SJCRH30 (cell line): ENCODE results near the gene KCNJ9. TPM values are rescaled to one million over a fixed set of nuclear protein-coding genes. Genes with fewer than 3 reads are reported as not detected.

ENCODE experiments used
- DNase-seq, 2 experiments: peaks; one replicate each; pipeline ENCODE4 v3.0.0-alpha.2; 2015 to 2020
- H3K27ac ChIP-seq: fragments of 250-450 bp; sonication (Bioruptor Pico); 2 replicates; pipeline ENCODE4 v1.5.1; 2020; ENCODE audit warnings: mild to moderate bottlenecking, moderate library complexity
- H3K27me3 ChIP-seq: fragments of 250-450 bp; sonication (Bioruptor Pico); 2 replicates; pipeline ENCODE4 v1.5.1; 2020; ENCODE audit warnings: mild to moderate bottlenecking, moderate library complexity
- H3K36me3 ChIP-seq: fragments of 250-450 bp; sonication (Bioruptor Pico); 2 replicates; pipeline ENCODE4 v1.5.1; 2020; ENCODE audit warnings: mild to moderate bottlenecking, moderate library complexity
- H3K4me1 ChIP-seq: fragments of 250-450 bp; sonication (Bioruptor Pico); 2 replicates; pipeline ENCODE4 v1.5.1; 2020; ENCODE audit warnings: mild to moderate bottlenecking, moderate library complexity
- H3K4me3 ChIP-seq: fragments of 250-450 bp; sonication (Bioruptor Pico); 2 replicates; pipeline ENCODE4 v1.5.1; 2020; ENCODE audit warnings: mild to moderate bottlenecking, moderate library complexity
- H3K9me3 ChIP-seq: fragments of 250-450 bp; sonication (Bioruptor Pico); replicated peaks from 2 replicates; pipeline ENCODE4 v1.5.1; 2020; ENCODE audit warnings: mild to moderate bottlenecking, moderate library complexity
- total RNA-seq: library from RNA; depleted of rRNA; stranded (reverse); fragments of >200 nt; shearing (Covaris generic); gene quantifications from 2 replicates; pipeline ENCODE4 v1.2.3, GENCODE V29; 2014

Gene KCNJ9
- total RNA-seq, 1 experiment from 2014 or later = not detected

GRCh38 chr1:160127865-160128523 is 46.7 kb downstream of the KCNJ9 start:
- H3K27me3 ChIP-seq = no peaks in the 10 kb centered on the region
- H3K4me3 ChIP-seq = no peak overlapping the region
- DNase-seq = no peak
- no peaks in the 10 kb centered on the region for H3K9me3 ChIP-seq
- H3K36me3 ChIP-seq = peaks cover 73% of the 10 kb centered on the region
- peaks cover 30% of the 10 kb centered on the region for H3K4me1 ChIP-seq
- no peak overlapping the region for H3K27ac ChIP-seq

- peaks cover 79% of the 10 kb centered on the region for H3K36me3 ChIP-seq
- H3K27ac ChIP-seq = no peak overlapping the region
- peaks cover 27% of the 10 kb centered on the region for H3K4me1 ChIP-seq
- no peaks in the 10 kb centered on the region for H3K27me3 ChIP-seq
- DNase-seq = no peak
- no peaks in the 10 kb centered on the region for H3K9me3 ChIP-seq
- no peak overlapping the region for H3K4me3 ChIP-seq
Observed at GRCh38 chr1:160128636-160129035, 47.3 kb downstream of the KCNJ9 start.

- H3K9me3 ChIP-seq = no peaks in the 10 kb centered on the region
- H3K36me3 ChIP-seq = peaks cover 82% of the 10 kb centered on the region
- no peaks in the 10 kb centered on the region for H3K27me3 ChIP-seq
- no peak for DNase-seq
- H3K4me3 ChIP-seq = no peak overlapping the region
- no peak overlapping the region for H3K27ac ChIP-seq
- peaks cover 23% of the 10 kb centered on the region for H3K4me1 ChIP-seq
Observed at GRCh38 chr1:160129046-160129445, 47.7 kb downstream of the KCNJ9 start.

- H3K36me3 ChIP-seq = peaks cover 87% of the 10 kb centered on the region
Observed at GRCh38 chr1:160129558-160129957, 48.2 kb downstream of the KCNJ9 start.

GRCh38 chr1:160129966-160130365 is 48.6 kb downstream of the KCNJ9 start:
- no peak for DNase-seq
- Histone ChIP-seq H3K9me3 (no peaks in the 10 kb centered on the region), H3K4me1 (peaks cover 13% of the 10 kb centered on the region), H3K27me3 (no peaks in the 10 kb centered on the region), H3K27ac (no peak overlapping the region), H3K36me3 (peaks cover 91% of the 10 kb centered on the region), H3K4me3 (no peak overlapping the region)

More at GRCh38 chr1:160129558-160129957, 48.2 kb downstream of the KCNJ9 start:
- DNase-seq = no peak
- no peaks in the 10 kb centered on the region for H3K9me3 ChIP-seq
- H3K27ac ChIP-seq = no peak overlapping the region
- H3K4me1 ChIP-seq = peaks cover 18% of the 10 kb centered on the region
- H3K27me3 ChIP-seq = no peaks in the 10 kb centered on the region
- no peak overlapping the region for H3K4me3 ChIP-seq

- DNase-seq = no peak
- no peak overlapping the region for H3K27ac ChIP-seq
- no peaks in the 10 kb centered on the region for H3K27me3 ChIP-seq
- no peak overlapping the region for H3K4me3 ChIP-seq
- H3K9me3 ChIP-seq = no peaks in the 10 kb centered on the region
- H3K4me1 ChIP-seq = peaks cover 8% of the 10 kb centered on the region
- peaks cover 88% of the 10 kb centered on the region for H3K36me3 ChIP-seq
Observed at GRCh38 chr1:160130486-160130885, 49.1 kb downstream of the KCNJ9 start.

GRCh38 chr1:160130939-160131338 is 49.6 kb downstream of the KCNJ9 start:
- DNase-seq = no peak
- H3K27ac ChIP-seq = no peak overlapping the region
- H3K4me1 ChIP-seq = peaks cover 4% of the 10 kb centered on the region
- no peaks in the 10 kb centered on the region for H3K27me3 ChIP-seq
- H3K9me3 ChIP-seq = no peaks in the 10 kb centered on the region
- no peak overlapping the region for H3K4me3 ChIP-seq
- H3K36me3 ChIP-seq = peaks cover 88% of the 10 kb centered on the region

- DNase-seq = no peak
- no peaks in the 10 kb centered on the region for H3K9me3 ChIP-seq
- H3K27me3 ChIP-seq = no peaks in the 10 kb centered on the region
- H3K27ac ChIP-seq = no peak overlapping the region
- no peaks in the 10 kb centered on the region for H3K4me1 ChIP-seq
- H3K36me3 ChIP-seq = peaks cover 88% of the 10 kb centered on the region
- no peak overlapping the region for H3K4me3 ChIP-seq
Observed at GRCh38 chr1:160131803-160132565, 50.6 kb downstream of the KCNJ9 start.

GRCh38 chr1:160133990-160134770 is 52.8 kb downstream of the KCNJ9 start:
- H3K36me3 ChIP-seq = peaks cover 83% of the 10 kb centered on the region
- no peaks in the 10 kb centered on the region for H3K27me3 ChIP-seq
- H3K9me3 ChIP-seq = no peaks in the 10 kb centered on the region
- H3K4me3 ChIP-seq = no peak overlapping the region
- no peaks in the 10 kb centered on the region for H3K4me1 ChIP-seq
- no peak for DNase-seq
- no peak overlapping the region for H3K27ac ChIP-seq

- Histone ChIP-seq H3K27me3 (no peaks in the 10 kb centered on the region), H3K27ac (no peak overlapping the region), H3K36me3 (peaks cover 83% of the 10 kb centered on the region), H3K4me3 (no peak overlapping the region), H3K9me3 (no peaks in the 10 kb centered on the region), H3K4me1 (no peaks in the 10 kb centered on the region)
- DNase-seq = no peak
Observed at GRCh38 chr1:160134791-160135572, 53.6 kb downstream of the KCNJ9 start.

GRCh38 chr1:160136121-160136925 is 55.0 kb downstream of the KCNJ9 start:
- no peaks in the 10 kb centered on the region for H3K27me3 ChIP-seq
- peaks cover 80% of the 10 kb centered on the region for H3K36me3 ChIP-seq
- H3K27ac ChIP-seq = no peak overlapping the region
- no peak for DNase-seq
- no peak overlapping the region for H3K4me3 ChIP-seq
- H3K9me3 ChIP-seq = no peaks in the 10 kb centered on the region
- no peaks in the 10 kb centered on the region for H3K4me1 ChIP-seq

- peaks cover 83% of the 10 kb centered on the region for H3K36me3 ChIP-seq
- no peak overlapping the region for H3K27ac ChIP-seq
- no peaks in the 10 kb centered on the region for H3K9me3 ChIP-seq
- no peaks in the 10 kb centered on the region for H3K27me3 ChIP-seq
- H3K4me1 ChIP-seq = no peaks in the 10 kb centered on the region
- DNase-seq = no peak
- H3K4me3 ChIP-seq = no peak overlapping the region
Observed at GRCh38 chr1:160136926-160137200, 55.5 kb downstream of the KCNJ9 start.

GRCh38 chr1:160137216-160137862 is 56.0 kb downstream of the KCNJ9 start:
- Histone ChIP-seq H3K9me3 (no peaks in the 10 kb centered on the region), H3K27ac (no peak overlapping the region), H3K4me1 (no peaks in the 10 kb centered on the region), H3K4me3 (no peak overlapping the region), H3K36me3 (peaks cover 81% of the 10 kb centered on the region), H3K27me3 (no peaks in the 10 kb centered on the region)
- DNase-seq = no peak

GRCh38 chr1:160139840-160140239 is 58.5 kb downstream of the KCNJ9 start:
- no peak for DNase-seq
- H3K36me3 ChIP-seq = peaks cover 58% of the 10 kb centered on the region

More at GRCh38 chr1:160139840-160140239, 58.5 kb downstream of the KCNJ9 start:
- Histone ChIP-seq H3K27me3 (no peaks in the 10 kb centered on the region), H3K27ac (no peak overlapping the region), H3K9me3 (no peaks in the 10 kb centered on the region), H3K4me3 (no peak overlapping the region), H3K4me1 (no peaks in the 10 kb centered on the region)
